GM13977 (cell line): ENCODE data around the gene MEIOC.
"Not testable (repeated sequence)": the region's sequence is repeated elsewhere in the genome, so short reads cannot be mapped to it uniquely, and the experiment has no call there.

Experiments
- DNase-seq: peaks from one replicate; pipeline ENCODE4 v3.0.0; 2012; ENCODE audit warnings: low spot score
- in situ Hi-C: fragments of 300-500 bp; cut with MboI; formaldehyde crosslinking; loops from one replicate; pipeline ENCODE4 v1.12.0; 2022; ENCODE audit warnings: low sequenced_read_pairs, low pct_unique_long_range_greater_than_20kb, mixed read lengths, inconsistent platforms; ENCODE audit not compliant: unreplicated experiment
- TF ChIP-seq, protein P1 (sequence below): IDR thresholded peaks from 2 replicates; pipeline ENCODE4 v1.5.1; 2012; ENCODE audit warnings: mild to moderate bottlenecking, control low read depth; ENCODE audit not compliant: insufficient read depth; ENCODE audit errors: extremely low read depth, missing control alignments

MEIOC gene

GRCh38 chr17:44614862-44615261 is 41.4 kb upstream of the MEIOC start:
- in situ Hi-C loops = no loop called here

DNA sequence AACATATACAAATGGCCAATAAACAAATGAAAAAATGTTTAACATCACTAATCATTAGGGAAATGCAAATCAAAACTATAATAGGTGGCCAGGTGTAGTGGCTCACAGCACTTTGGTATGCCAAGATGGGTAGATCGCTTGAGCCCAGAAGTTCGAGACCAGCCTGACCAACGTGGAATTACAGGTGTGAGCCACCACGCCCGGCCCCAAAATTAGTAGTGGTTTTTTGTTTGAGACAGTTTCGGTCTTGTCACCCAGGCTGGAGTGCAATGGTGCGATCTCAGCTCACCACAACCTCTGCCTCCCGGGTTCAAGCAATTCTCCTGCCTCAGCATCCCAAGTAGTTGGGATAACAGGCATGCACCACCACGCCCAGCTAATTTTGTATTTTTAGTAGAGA is 37.6 kb upstream of the MEIOC start:
- in situ Hi-C loops, DNase-seq: not testable (repeated sequence)

More at GRCh38 chr17:44614862-44615261, 41.4 kb upstream of the MEIOC start:
- no peak for DNase-seq
- TF ChIP-seq, protein P1, sequence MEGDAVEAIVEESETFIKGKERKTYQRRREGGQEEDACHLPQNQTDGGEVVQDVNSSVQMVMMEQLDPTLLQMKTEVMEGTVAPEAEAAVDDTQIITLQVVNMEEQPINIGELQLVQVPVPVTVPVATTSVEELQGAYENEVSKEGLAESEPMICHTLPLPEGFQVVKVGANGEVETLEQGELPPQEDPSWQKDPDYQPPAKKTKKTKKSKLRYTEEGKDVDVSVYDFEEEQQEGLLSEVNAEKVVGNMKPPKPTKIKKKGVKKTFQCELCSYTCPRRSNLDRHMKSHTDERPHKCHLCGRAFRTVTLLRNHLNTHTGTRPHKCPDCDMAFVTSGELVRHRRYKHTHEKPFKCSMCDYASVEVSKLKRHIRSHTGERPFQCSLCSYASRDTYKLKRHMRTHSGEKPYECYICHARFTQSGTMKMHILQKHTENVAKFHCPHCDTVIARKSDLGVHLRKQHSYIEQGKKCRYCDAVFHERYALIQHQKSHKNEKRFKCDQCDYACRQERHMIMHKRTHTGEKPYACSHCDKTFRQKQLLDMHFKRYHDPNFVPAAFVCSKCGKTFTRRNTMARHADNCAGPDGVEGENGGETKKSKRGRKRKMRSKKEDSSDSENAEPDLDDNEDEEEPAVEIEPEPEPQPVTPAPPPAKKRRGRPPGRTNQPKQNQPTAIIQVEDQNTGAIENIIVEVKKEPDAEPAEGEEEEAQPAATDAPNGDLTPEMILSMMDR = no peak

GRCh38 chr17:44623070-44623725 is 33.1 kb upstream of the MEIOC start:
- TF ChIP-seq, protein P1 = no peak
- no peak for DNase-seq
- in situ Hi-C loops = no loop called here

- TF ChIP-seq, protein P1 = no peak
- in situ Hi-C loops = no loop called here
- no peak for DNase-seq
These were observed 28.6 kb upstream of the MEIOC start for GRCh38 chr17:44627513-44628242.

- TF ChIP-seq, protein P1 = no peak
- peak; percentile 74 for DNase-seq
- in situ Hi-C loops = no loop called here
These were observed 27.8 kb upstream of the MEIOC start for GRCh38 chr17:44628243-44629188.

- no peak for DNase-seq
- in situ Hi-C loops = no loop called here
- TF ChIP-seq, protein P1 = no peak
These were observed 27.0 kb upstream of the MEIOC start for GRCh38 chr17:44629314-44629713.
